ENCODE data around the gene SENP1. TPM values are rescaled to one million over a fixed set of nuclear protein-coding genes. Genes with fewer than 3 reads are reported as not detected.

Gene SENP1
- total RNA-seq, 1 experiment from 2014 or later, result 28.8 TPM

- H3K23ac ChIP-seq (ENCODE audit: insufficient read length, low read depth, low read length), result no peak overlapping the region
- no peaks in the 10 kb centered on the region for H4K20me1 ChIP-seq (ENCODE audit: control insufficient read depth, insufficient read depth, insufficient read length)
- DNase-seq, result no peak
- Mint-ChIP-seq H3K4me3 (no peak overlapping the region), H3K4me1 (no peaks in the 10 kb centered on the region), H3K27ac (no peak overlapping the region), H3K27me3 (ENCODE audit: low read depth) (no peaks in the 10 kb centered on the region; the same call in 1 of the 2 replicates), H3K9me3 (no peaks in the 10 kb centered on the region), H3K36me3 (ENCODE audit: insufficient read depth in 1 of 3, low read depth in 3 of 3) (peaks cover 8 to 42% (median 32%) of the 10 kb centered on the region in 3 experiments; a peak in 6 of 7 replicates)
- no peak overlapping the region for H3K18ac ChIP-seq (ENCODE audit: insufficient read length, low read depth, low read length)
- H3K79me1 ChIP-seq (ENCODE audit: insufficient read depth, low read depth, low read length, poor library complexity, severe bottlenecking), result no peaks in the 10 kb centered on the region
- no peak overlapping the region for H2BK5ac ChIP-seq (ENCODE audit: insufficient read length, low read length)
- no peak overlapping the region for H2BK12ac ChIP-seq (ENCODE audit: insufficient read length, low read depth, low read length)
- H3K4me2 ChIP-seq (ENCODE audit: insufficient read depth, insufficient read length, low read length), result no peak overlapping the region
- H3K4ac ChIP-seq (ENCODE audit: low read depth, low read length), result no peak overlapping the region
- H2AK5ac ChIP-seq (ENCODE audit: insufficient read length, low read length), result no peak overlapping the region
- H3K79me2 ChIP-seq (ENCODE audit: insufficient read depth, low read length), result no peaks in the 10 kb centered on the region
- no peaks in the 10 kb centered on the region for H3K9me3 ChIP-seq (ENCODE audit: control insufficient read depth, low read depth, low read length)
- no peak overlapping the region for H3K27ac ChIP-seq (ENCODE audit: insufficient read length, low read depth, low read length)
- H3K9ac ChIP-seq (ENCODE audit: extremely low read depth, insufficient read length, low read length), result no peak overlapping the region
- H4K8ac ChIP-seq (replicated peaks; ENCODE audit: insufficient read length, low read depth, low read length), result no peak overlapping the region
- H3K23me2 ChIP-seq (ENCODE audit: insufficient read length, low read depth, low read length, poor library complexity, severe bottlenecking), result no peaks in the 10 kb centered on the region
- no peaks in the 10 kb centered on the region for H3K4me1 ChIP-seq (ENCODE audit: insufficient read depth, low read length)
- no CpG with 5 or more reads among the region's 6 CpGs for WGBS (ENCODE audit: extremely low coverage, insufficient read length, low lambda C conversion rate)
- H2BK20ac ChIP-seq (ENCODE audit: low read depth, low read length, poor library complexity, severe bottlenecking), result no peak overlapping the region
- H3K14ac ChIP-seq (ENCODE audit: insufficient read depth, low read length), result no peak overlapping the region
- H4K5ac ChIP-seq (ENCODE audit: insufficient read length, low read depth, low read length), result no peak overlapping the region
- no peaks in the 10 kb centered on the region for H3K27me3 ChIP-seq (ENCODE audit: insufficient read depth, low read length)
- TF ChIP-seq, protein P1, sequence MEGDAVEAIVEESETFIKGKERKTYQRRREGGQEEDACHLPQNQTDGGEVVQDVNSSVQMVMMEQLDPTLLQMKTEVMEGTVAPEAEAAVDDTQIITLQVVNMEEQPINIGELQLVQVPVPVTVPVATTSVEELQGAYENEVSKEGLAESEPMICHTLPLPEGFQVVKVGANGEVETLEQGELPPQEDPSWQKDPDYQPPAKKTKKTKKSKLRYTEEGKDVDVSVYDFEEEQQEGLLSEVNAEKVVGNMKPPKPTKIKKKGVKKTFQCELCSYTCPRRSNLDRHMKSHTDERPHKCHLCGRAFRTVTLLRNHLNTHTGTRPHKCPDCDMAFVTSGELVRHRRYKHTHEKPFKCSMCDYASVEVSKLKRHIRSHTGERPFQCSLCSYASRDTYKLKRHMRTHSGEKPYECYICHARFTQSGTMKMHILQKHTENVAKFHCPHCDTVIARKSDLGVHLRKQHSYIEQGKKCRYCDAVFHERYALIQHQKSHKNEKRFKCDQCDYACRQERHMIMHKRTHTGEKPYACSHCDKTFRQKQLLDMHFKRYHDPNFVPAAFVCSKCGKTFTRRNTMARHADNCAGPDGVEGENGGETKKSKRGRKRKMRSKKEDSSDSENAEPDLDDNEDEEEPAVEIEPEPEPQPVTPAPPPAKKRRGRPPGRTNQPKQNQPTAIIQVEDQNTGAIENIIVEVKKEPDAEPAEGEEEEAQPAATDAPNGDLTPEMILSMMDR (conservative IDR thresholded peaks at IDR 0.05), result no peak
- no peak overlapping the region for H2AFZ ChIP-seq (ENCODE audit: low read length)
- H3T11ph ChIP-seq (ENCODE audit: low read length), result no peak overlapping the region
- H4K91ac ChIP-seq (ENCODE audit: insufficient read length, low read depth, low read length), result no peak overlapping the region
- H3K56ac ChIP-seq (ENCODE audit: insufficient read length, low read depth, low read length), result no peak overlapping the region
- no peak overlapping the region for H2BK15ac ChIP-seq (ENCODE audit: low read depth, low read length)
- H2BK120ac ChIP-seq (ENCODE audit: low read depth, low read length, poor library complexity, severe bottlenecking), result no peak overlapping the region
Measured at GRCh38 chr12:48050174-48050573, 55.7 kb downstream of the SENP1 start.
